ENCODE data around the gene PPIA.

DNA sequence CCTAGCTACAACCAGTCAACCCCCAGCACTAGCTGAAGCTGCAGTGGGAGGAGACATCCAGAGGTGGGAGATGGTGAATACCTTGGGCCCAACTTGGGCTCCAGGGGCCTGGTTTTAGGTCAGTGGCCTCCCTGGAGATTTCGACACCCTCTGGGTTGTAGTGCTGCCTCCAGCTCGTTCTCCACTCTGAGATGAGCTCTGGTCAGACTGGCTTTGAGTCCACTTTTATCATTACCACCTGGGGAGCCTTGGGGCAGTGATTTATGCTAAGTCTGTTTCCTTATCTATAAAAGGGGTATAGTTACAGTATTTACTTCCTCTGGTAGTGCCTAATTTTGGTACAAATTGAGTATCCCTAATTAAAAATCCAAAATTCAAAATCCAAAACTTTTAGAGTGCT is 22.8 kb downstream of the PPIA start:
- no peak for TF ChIP-seq TAF1 (IDR thresholded peaks at IDR 0.05; ENCODE audit: low read depth, low read length)
- TF ChIP-seq POLR2A (IDR thresholded peaks at IDR 0.05; ENCODE audit: low read depth, low read length), result no peak
- TF ChIP-seq POLR2AphosphoS5 (IDR thresholded peaks at IDR 0.05; ENCODE audit: low read depth, low read length), result no peak
